HG02973 (cell line): Measurements from ENCODE around the gene NF1.
"Not testable (repeated sequence)": the region's sequence is repeated elsewhere in the genome, so short reads cannot be mapped to it uniquely, and the experiment has no call there.

ENCODE experiments used
- ATAC-seq: cut with Tn5 transposase; IDR thresholded peaks from one replicate; pipeline ENCODE4 v1.9.1; 2021; ENCODE audit warnings: moderate library complexity; ENCODE audit not compliant: unreplicated experiment

NF1 gene

GRCh38 chr17:31176143-31176542, 81.4 kb downstream of the NF1 start:
- not testable (repeated sequence) for ATAC-seq

GRCh38 chr17:31178951-31179350, 84.2 kb downstream of the NF1 start:
- not testable (repeated sequence) for ATAC-seq

GRCh38 chr17:31195305-31195704, 100.5 kb downstream of the NF1 start:
- no peak for ATAC-seq

- ATAC-seq = no peak
These were observed 103.2 kb downstream of the NF1 start for GRCh38 chr17:31198026-31198425.

GRCh38 chr17:31198666-31199065, 103.9 kb downstream of the NF1 start:
- ATAC-seq = not testable (repeated sequence)

- ATAC-seq = no peak
These were observed 105.5 kb downstream of the NF1 start for GRCh38 chr17:31200287-31200686.

- no peak for ATAC-seq
These were observed 108.2 kb downstream of the NF1 start for GRCh38 chr17:31202968-31203367.

- no peak for ATAC-seq
These were observed 116.7 kb downstream of the NF1 start for GRCh38 chr17:31211352-31212012.

GRCh38 chr17:31216031-31216751, 121.4 kb downstream of the NF1 start:
- no peak for ATAC-seq

- no peak for ATAC-seq
These were observed 129.6 kb downstream of the NF1 start for GRCh38 chr17:31224366-31224765.

GRCh38 chr17:31225831-31226230, 131.1 kb downstream of the NF1 start:
- ATAC-seq = no peak

- ATAC-seq = no peak
These were observed 131.6 kb downstream of the NF1 start for GRCh38 chr17:31226373-31226772.

- no peak for ATAC-seq
These were observed 132.2 kb downstream of the NF1 start for GRCh38 chr17:31226950-31227349.

- no peak for ATAC-seq
These were observed 137.1 kb downstream of the NF1 start for GRCh38 chr17:31231852-31232251.

- ATAC-seq = no peak
These were observed 140.3 kb downstream of the NF1 start for GRCh38 chr17:31235110-31235509.

- no peak for ATAC-seq
These were observed 141.4 kb downstream of the NF1 start for GRCh38 chr17:31236137-31236536.

- ATAC-seq = no peak
These were observed 141.9 kb downstream of the NF1 start for GRCh38 chr17:31236712-31237111.

- no peak for ATAC-seq
These were observed 146.3 kb downstream of the NF1 start for GRCh38 chr17:31241116-31241515.

- no peak for ATAC-seq
These were observed 154.4 kb downstream of the NF1 start for GRCh38 chr17:31248986-31249834.

- ATAC-seq = no peak
These were observed 155.0 kb downstream of the NF1 start for GRCh38 chr17:31249835-31250141.

- ATAC-seq = no peak
These were observed 155.5 kb downstream of the NF1 start for GRCh38 chr17:31250229-31250628.
